Measurements from ENCODE around the gene COPS3. TPM values are rescaled to one million over a fixed set of nuclear protein-coding genes. Genes with fewer than 3 reads are reported as not detected.

The COPS3 gene
- total and polyA plus RNA-seq, 2 of the 8 experiments (the other 6 are each of a cell fraction or from before 2014, with no cell fraction given), result 82.9 to 110 TPM

GRCh38 chr17:17304521-17304985, 23.5 kb upstream of the COPS3 start:
- peak overlapping the region; percentile 96 to 99; a peak in 3 of 4 replicates for H3K4me2 ChIP-seq (ENCODE audit: insufficient read depth in 1 of 2, low read depth in 2 of 2, low read length in 2 of 2)

More at GRCh38 chr17:17304521-17304985, 23.5 kb upstream of the COPS3 start:
- Histone ChIP-seq H4K8ac (ENCODE audit: extremely low read depth, insufficient read depth, low read length) (no peak overlapping the region), H2BK120ac (replicated peaks; ENCODE audit: low read depth, low read length) (no peak overlapping the region), H3K56ac (replicated peaks; ENCODE audit: insufficient read length, low read depth, low read length) (no peak overlapping the region), H3K18ac (ENCODE audit: extremely low read depth, low read length) (no peak overlapping the region), H3K14ac (ENCODE audit: insufficient read length) (no peak overlapping the region), H3K79me1 (ENCODE audit: low read depth, low read length) (no peaks in the 10 kb centered on the region), H3K9me3 (ENCODE audit: insufficient read depth in 2 of 2, low read depth in 1 of 2, low read length in 1 of 2) (no peaks in the 10 kb centered on the region), H3K4ac (replicated peaks; ENCODE audit: insufficient read length, low read depth, low read length) (no peak overlapping the region), H2BK5ac (ENCODE audit: low read depth, low read length) (no peak overlapping the region), H2BK12ac (ENCODE audit: low read depth, low read length) (peak overlapping the region; percentile 9; the same call in 1 of the 2 replicates), H3K23me2 (ENCODE audit: low read depth, low read length) (peaks cover 11% of the 10 kb centered on the region), H3K79me2 (ENCODE audit: control insufficient read depth in 1 of 2, insufficient read depth in 2 of 2, low read length in 2 of 2) (no peaks in the 10 kb centered on the region), H4K91ac (replicated peaks; ENCODE audit: insufficient read length, low read length) (no peak overlapping the region), H4K5ac (ENCODE audit: insufficient read length, low read depth, low read length) (no peak overlapping the region), H3K23ac (ENCODE audit: insufficient read length) (no peak overlapping the region), H3K4me3 (ENCODE audit: extremely low read depth in 1 of 4, insufficient read depth in 2 of 4, low read depth in 3 of 4, low read length in 4 of 4) (peak overlapping the region in 2 of 4 experiments; percentile 67 to 75; a peak in 3 of 8 replicates), H3K27ac (ENCODE audit: low read depth, low read length) (no peak overlapping the region), H2BK20ac (ENCODE audit: low read length) (no peak overlapping the region), H4K20me1 (replicated peaks in 1 of 2; ENCODE audit: control insufficient read depth in 1 of 2, insufficient read depth in 2 of 2, low read length in 2 of 2) (no peaks in the 10 kb centered on the region), H3K9ac (replicated peaks in 1 of 4; ENCODE audit: extremely low read depth in 1 of 4, low read depth in 3 of 4, low read length in 3 of 4) (peak overlapping the region in 1 of 4 experiments; percentile 60; a peak in 1 of 7 replicates), H2AK5ac (ENCODE audit: low read depth, low read length) (no peak overlapping the region), H3K4me1 (replicated peaks in 1 of 4; ENCODE audit: control insufficient read depth in 3 of 4, insufficient read depth in 4 of 4, low read length in 3 of 4) (peaks cover 0 to 6% (median under 1%) of the 10 kb centered on the region in 4 experiments; a peak in 4 of 7 replicates), H3K27me3 (replicated peaks in 1 of 4; ENCODE audit: control insufficient read depth in 3 of 4, extremely low read depth in 1 of 4, insufficient read depth in 3 of 4, low read length in 3 of 4) (peaks cover 0 to 10% (median 8%) of the 10 kb centered on the region in 4 experiments; a peak in 5 of 7 replicates), H2BK15ac (ENCODE audit: low read length) (no peak overlapping the region), H3K36me3 (ENCODE audit: control insufficient read depth in 2 of 4, insufficient read depth in 4 of 4, low read length in 3 of 4) (no peaks in the 10 kb centered on the region), H2AFZ (ENCODE audit: low read length) (no peak overlapping the region)
- no peak for TF ChIP-seq TAF1 (IDR thresholded peaks at IDR 0.05; ENCODE audit: low read depth, low read length)
- TF ChIP-seq HDAC2 (IDR thresholded peaks at IDR 0.05; ENCODE audit: borderline replicate concordance in 1 of 2, low read depth in 2 of 2, low read length in 2 of 2), result no peak
- TF ChIP-seq SUZ12 (IDR thresholded peaks at IDR 0.05; ENCODE audit: low read length), result no peak
- DNase-seq (ENCODE audit: low read depth in 1 of 2, low spot score in 2 of 2), result no peak
- 75% methylated on average over 2 of the region's 2 CpGs; no CpG with 5 or more reads in 1 of the 2 experiments for WGBS, 2 experiments (ENCODE audit: extremely low coverage in 1 of 2, insufficient coverage in 1 of 2, insufficient read length in 1 of 2, insufficient replicate concordance in 2 of 2, low coverage in 1 of 2, low lambda C conversion rate in 2 of 2, missing lambda C conversion rate in 1 of 2)
- CTCF ChIA-PET (ENCODE audit: partially characterized antibody), result interaction anchor here (0.8 to 1.4 kb wide), 4 partner anchors 9 to 37 kb away, joined by 3 to 7 read pairs (median 5); no protein-coding TSS in a partner anchor
- FAIRE-seq, result no peak
- POLR2A ChIA-PET (ENCODE audit: partially characterized antibody), result interaction anchor here (0.6 kb wide), 1 partner anchor 10 kb away, joined by 3 read pairs; no protein-coding TSS in a partner anchor
